Measurements from ENCODE around the gene RNF144B. TPM values are rescaled to one million over a fixed set of nuclear protein-coding genes. Genes with fewer than 3 reads are reported as not detected.
A peak's percentile ranks its signal among the peaks of the same experiment; 100 is the strongest.

The RNF144B gene
- total and polyA plus RNA-seq, 2 of the 13 experiments (the other 11 are each of a cell fraction or from before 2014, with no cell fraction given), result 1.8 to 4.3 TPM

DNA sequence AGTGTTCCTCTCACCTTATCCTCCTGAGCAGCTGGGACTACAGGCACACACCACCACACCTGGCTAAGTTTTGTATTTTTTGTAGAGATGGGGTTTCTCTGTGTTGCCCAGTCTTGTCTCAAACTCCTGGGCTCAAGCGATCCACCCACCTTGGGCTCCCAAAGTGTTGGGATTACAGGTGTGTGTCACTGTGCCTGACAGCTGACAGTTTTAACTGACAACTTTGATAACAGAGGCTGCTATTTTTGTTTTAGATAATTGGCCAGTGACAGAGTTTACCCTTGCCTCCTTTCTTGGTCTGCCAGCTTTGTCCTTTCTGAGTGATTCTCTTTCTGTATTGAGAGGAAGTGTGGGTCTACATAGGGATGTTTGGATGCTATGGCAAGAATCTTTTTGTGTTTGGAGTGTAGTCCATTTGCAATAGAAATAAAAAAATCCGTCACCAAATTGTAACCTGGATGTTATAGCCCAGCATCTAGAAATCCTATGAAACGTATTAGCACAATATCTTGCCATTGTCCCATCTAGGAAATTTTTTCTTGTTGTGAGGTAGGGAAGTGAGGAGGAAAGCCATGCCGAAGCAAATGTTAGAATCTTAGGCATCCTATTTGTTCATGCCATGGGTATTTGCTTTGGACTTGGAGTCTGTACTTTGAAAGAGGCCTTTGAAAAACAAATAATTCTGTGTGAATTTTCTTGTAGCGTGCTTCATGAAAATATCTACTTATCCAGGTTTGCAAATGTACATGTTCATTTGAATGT is 80.8 kb downstream of the RNF144B start (continued):
- TF ChIP-seq ZNF501 (CRISPR knock-in tag; IDR thresholded peaks at IDR 0.05), result no peak
- TF ChIP-seq, protein P1, sequence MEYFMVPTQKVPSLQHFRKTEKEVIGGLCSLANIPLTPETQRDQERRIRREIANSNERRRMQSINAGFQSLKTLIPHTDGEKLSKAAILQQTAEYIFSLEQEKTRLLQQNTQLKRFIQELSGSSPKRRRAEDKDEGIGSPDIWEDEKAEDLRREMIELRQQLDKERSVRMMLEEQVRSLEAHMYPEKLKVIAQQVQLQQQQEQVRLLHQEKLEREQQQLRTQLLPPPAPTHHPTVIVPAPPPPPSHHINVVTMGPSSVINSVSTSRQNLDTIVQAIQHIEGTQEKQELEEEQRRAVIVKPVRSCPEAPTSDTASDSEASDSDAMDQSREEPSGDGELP (IDR thresholded peaks at IDR 0.05; ENCODE audit: borderline replicate concordance, low read depth), result no peak
- TF ChIP-seq ELF3 (CRISPR knock-in tag; IDR thresholded peaks at IDR 0.05), result peak; percentile 50
- TF ChIP-seq SP1 (IDR thresholded peaks at IDR 0.05), result no peak
- no peak for TF ChIP-seq SP1 (CRISPR knock-in tag; IDR thresholded peaks at IDR 0.05)
- no peak for TF ChIP-seq CREB1 (IDR thresholded peaks at IDR 0.05)
- peak; percentile 13; the same call in 1 of the 2 replicates for TF ChIP-seq CREB1 (CRISPR knock-in tag; IDR thresholded peaks at IDR 0.05)
- TF ChIP-seq SRSF4 (IDR thresholded peaks at IDR 0.05; ENCODE audit: low read depth, low read length, poor library complexity, severe bottlenecking), result no peak
- TF ChIP-seq, protein P2, sequence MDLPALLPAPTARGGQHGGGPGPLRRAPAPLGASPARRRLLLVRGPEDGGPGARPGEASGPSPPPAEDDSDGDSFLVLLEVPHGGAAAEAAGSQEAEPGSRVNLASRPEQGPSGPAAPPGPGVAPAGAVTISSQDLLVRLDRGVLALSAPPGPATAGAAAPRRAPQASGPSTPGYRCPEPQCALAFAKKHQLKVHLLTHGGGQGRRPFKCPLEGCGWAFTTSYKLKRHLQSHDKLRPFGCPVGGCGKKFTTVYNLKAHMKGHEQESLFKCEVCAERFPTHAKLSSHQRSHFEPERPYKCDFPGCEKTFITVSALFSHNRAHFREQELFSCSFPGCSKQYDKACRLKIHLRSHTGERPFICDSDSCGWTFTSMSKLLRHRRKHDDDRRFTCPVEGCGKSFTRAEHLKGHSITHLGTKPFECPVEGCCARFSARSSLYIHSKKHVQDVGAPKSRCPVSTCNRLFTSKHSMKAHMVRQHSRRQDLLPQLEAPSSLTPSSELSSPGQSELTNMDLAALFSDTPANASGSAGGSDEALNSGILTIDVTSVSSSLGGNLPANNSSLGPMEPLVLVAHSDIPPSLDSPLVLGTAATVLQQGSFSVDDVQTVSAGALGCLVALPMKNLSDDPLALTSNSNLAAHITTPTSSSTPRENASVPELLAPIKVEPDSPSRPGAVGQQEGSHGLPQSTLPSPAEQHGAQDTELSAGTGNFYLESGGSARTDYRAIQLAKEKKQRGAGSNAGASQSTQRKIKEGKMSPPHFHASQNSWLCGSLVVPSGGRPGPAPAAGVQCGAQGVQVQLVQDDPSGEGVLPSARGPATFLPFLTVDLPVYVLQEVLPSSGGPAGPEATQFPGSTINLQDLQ (CRISPR knock-in tag; IDR thresholded peaks at IDR 0.05), result no peak
- TF ChIP-seq PHF8 (CRISPR knock-in tag; IDR thresholded peaks at IDR 0.05), result no peak
- TF ChIP-seq, protein P3, sequence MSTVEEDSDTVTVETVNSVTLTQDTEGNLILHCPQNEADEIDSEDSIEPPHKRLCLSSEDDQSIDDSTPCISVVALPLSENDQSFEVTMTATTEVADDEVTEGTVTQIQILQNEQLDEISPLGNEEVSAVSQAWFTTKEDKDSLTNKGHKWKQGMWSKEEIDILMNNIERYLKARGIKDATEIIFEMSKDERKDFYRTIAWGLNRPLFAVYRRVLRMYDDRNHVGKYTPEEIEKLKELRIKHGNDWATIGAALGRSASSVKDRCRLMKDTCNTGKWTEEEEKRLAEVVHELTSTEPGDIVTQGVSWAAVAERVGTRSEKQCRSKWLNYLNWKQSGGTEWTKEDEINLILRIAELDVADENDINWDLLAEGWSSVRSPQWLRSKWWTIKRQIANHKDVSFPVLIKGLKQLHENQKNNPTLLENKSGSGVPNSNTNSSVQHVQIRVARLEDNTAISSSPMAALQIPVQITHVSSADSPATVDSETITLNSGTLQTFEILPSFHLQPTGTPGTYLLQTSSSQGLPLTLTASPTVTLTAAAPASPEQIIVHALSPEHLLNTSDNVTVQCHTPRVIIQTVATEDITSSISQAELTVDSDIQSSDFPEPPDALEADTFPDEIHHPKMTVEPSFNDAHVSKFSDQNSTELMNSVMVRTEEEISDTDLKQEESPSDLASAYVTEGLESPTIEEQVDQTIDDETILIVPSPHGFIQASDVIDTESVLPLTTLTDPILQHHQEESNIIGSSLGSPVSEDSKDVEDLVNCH (CRISPR knock-in tag; IDR thresholded peaks at IDR 0.05), result no peak
- TF ChIP-seq MXD4 (CRISPR knock-in tag; IDR thresholded peaks at IDR 0.05), result no peak
- TF ChIP-seq DNMT3B (CRISPR knock-in tag; conservative IDR thresholded peaks at IDR 0.05), result no peak
- no peak for TF ChIP-seq ZMAT3 (CRISPR knock-in tag; conservative IDR thresholded peaks at IDR 0.05)
- TF ChIP-seq, protein P4, sequence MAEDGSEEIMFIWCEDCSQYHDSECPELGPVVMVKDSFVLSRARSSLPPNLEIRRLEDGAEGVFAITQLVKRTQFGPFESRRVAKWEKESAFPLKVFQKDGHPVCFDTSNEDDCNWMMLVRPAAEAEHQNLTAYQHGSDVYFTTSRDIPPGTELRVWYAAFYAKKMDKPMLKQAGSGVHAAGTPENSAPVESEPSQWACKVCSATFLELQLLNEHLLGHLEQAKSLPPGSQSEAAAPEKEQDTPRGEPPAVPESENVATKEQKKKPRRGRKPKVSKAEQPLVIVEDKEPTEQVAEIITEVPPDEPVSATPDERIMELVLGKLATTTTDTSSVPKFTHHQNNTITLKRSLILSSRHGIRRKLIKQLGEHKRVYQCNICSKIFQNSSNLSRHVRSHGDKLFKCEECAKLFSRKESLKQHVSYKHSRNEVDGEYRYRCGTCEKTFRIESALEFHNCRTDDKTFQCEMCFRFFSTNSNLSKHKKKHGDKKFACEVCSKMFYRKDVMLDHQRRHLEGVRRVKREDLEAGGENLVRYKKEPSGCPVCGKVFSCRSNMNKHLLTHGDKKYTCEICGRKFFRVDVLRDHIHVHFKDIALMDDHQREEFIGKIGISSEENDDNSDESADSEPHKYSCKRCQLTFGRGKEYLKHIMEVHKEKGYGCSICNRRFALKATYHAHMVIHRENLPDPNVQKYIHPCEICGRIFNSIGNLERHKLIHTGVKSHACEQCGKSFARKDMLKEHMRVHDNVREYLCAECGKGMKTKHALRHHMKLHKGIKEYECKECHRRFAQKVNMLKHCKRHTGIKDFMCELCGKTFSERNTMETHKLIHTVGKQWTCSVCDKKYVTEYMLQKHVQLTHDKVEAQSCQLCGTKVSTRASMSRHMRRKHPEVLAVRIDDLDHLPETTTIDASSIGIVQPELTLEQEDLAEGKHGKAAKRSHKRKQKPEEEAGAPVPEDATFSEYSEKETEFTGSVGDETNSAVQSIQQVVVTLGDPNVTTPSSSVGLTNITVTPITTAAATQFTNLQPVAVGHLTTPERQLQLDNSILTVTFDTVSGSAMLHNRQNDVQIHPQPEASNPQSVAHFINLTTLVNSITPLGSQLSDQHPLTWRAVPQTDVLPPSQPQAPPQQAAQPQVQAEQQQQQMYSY (CRISPR knock-in tag; IDR thresholded peaks at IDR 0.05), result no peak
- TF ChIP-seq RELA (CRISPR knock-in tag; IDR thresholded peaks at IDR 0.05), result no peak
- TF ChIP-seq, protein P5, sequence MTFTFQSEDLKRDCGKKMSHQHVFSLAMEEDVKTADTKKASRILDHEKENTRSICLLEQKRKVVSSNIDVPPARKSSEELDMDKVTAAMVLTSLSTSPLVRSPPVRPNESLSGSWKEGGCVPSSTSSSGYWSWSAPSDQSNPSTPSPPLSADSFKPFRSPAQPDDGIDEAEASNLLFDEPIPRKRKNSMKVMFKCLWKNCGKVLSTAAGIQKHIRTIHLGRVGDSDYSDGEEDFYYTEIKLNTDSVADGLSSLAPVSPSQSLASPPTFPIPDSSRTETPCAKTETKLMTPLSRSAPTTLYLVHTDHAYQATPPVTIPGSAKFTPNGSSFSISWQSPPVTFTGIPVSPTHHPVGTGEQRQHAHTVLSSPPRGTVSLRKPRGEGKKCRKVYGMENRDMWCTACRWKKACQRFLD (CRISPR knock-in tag; IDR thresholded peaks at IDR 0.05; ENCODE audit: borderline replicate concordance), result no peak
- TF ChIP-seq, protein P6, sequence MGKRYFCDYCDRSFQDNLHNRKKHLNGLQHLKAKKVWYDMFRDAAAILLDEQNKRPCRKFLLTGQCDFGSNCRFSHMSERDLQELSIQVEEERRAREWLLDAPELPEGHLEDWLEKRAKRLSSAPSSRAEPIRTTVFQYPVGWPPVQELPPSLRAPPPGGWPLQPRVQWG (CRISPR knock-in tag; IDR thresholded peaks at IDR 0.05; ENCODE audit: borderline replicate concordance, low read depth), result no peak
- TF ChIP-seq KMT2B (CRISPR knock-in tag; IDR thresholded peaks at IDR 0.05), result 0 out of 2 replicates have a peak, but pooled peaks have one; percentile 8
